Measurements from ENCODE around the gene CGB7.
"Not testable (repeated sequence)": the region's sequence is repeated elsewhere in the genome, so short reads cannot be mapped to it uniquely, and the experiment has no call there.

CGB7 gene

GRCh38 chr19:49031642-49032301 lies 25.8 kb downstream of the CGB7 start, which contains the start of gene CGB2:
TSS of gene CGB2 (plus strand) at chr19:49031890. CDS start at chr19:49032096, 206 bp downstream.
- H3K4me3 ChIP-seq (replicated peaks; ENCODE audit: low read depth, low read length); DNase-seq (ENCODE audit: low read depth): not testable (repeated sequence)
- TF ChIP-seq, protein P1, sequence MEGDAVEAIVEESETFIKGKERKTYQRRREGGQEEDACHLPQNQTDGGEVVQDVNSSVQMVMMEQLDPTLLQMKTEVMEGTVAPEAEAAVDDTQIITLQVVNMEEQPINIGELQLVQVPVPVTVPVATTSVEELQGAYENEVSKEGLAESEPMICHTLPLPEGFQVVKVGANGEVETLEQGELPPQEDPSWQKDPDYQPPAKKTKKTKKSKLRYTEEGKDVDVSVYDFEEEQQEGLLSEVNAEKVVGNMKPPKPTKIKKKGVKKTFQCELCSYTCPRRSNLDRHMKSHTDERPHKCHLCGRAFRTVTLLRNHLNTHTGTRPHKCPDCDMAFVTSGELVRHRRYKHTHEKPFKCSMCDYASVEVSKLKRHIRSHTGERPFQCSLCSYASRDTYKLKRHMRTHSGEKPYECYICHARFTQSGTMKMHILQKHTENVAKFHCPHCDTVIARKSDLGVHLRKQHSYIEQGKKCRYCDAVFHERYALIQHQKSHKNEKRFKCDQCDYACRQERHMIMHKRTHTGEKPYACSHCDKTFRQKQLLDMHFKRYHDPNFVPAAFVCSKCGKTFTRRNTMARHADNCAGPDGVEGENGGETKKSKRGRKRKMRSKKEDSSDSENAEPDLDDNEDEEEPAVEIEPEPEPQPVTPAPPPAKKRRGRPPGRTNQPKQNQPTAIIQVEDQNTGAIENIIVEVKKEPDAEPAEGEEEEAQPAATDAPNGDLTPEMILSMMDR (IDR thresholded peaks at IDR 0.05; ENCODE audit: low read length, missing control alignments): peak; percentile 20

DNA sequence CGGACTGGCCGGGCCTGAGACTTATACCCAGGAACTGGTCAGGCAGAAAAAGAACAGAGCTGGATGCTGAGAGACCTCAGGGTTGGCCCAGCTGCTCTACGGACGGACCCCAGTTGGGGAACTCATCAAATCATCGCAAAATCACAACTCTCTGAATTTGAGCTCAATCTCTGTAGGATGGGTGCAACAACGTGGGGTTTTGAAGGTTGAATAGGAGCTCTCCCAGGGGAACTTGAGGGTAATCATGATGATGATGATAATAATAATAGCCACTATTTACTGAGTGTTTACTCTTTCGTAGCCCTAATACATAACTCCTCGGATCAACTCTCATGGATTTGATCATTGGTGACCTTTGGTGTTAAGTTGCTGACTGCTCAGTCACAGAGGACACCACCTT lies 27.2 kb downstream of the CGB7 start:
- not testable (repeated sequence) for DNase-seq (ENCODE audit: low read depth); H3K4me3 ChIP-seq (replicated peaks; ENCODE audit: low read depth, low read length)

- DNase-seq (ENCODE audit: low read depth); H3K4me3 ChIP-seq (replicated peaks; ENCODE audit: low read depth, low read length): not testable (repeated sequence)
These were observed 27.8 kb downstream of the CGB7 start for GRCh38 chr19:49029749-49030148.

- H3K4me3 ChIP-seq (replicated peaks; ENCODE audit: low read depth, low read length); DNase-seq (ENCODE audit: low read depth): not testable (repeated sequence)
These were observed 28.9 kb downstream of the CGB7 start for GRCh38 chr19:49028686-49029085.

DNA sequence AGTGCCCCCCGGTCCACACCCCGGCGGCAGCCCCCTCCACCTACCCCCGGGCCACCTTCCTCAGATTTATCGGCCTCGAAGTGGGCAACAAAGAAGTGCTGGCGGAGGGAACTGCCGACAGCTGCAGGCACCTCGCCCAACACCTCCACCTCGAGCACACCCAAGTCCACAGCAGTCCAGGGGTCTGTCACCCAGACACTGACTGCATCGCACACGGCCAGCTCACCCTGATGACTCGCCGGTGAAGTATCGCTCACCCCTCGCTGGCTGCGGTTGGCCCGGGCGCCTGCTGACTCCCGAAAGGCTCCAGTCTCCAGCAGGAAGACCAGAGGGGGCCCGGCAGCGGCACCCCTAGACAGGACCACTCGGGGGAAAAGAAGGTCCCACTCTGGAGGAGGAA lies 31.9 kb downstream of the CGB7 start:
- not testable (repeated sequence) for H3K4me3 ChIP-seq (replicated peaks; ENCODE audit: low read depth, low read length); DNase-seq (ENCODE audit: low read depth)

DNA sequence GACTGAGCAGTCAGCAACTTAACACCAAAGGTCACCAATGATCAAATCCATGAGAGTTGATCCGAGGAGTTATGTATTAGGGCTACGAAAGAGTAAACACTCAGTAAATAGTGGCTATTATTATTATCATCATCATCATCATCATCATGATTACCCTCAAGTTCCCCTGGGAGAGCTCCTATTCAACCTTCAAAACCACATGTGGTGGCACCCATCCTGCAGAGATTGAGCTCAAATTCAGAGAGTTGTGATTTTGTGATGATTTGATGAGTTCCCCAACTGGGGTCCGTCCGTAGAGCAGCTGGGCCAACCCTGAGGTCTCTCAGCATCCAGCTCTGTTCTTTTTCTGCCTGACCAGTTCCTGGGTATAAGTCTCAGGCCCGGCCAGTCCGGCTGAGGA lies 32.5 kb downstream of the CGB7 start:
- DNase-seq (ENCODE audit: low read depth); H3K4me3 ChIP-seq (replicated peaks; ENCODE audit: low read depth, low read length): not testable (repeated sequence)

DNA sequence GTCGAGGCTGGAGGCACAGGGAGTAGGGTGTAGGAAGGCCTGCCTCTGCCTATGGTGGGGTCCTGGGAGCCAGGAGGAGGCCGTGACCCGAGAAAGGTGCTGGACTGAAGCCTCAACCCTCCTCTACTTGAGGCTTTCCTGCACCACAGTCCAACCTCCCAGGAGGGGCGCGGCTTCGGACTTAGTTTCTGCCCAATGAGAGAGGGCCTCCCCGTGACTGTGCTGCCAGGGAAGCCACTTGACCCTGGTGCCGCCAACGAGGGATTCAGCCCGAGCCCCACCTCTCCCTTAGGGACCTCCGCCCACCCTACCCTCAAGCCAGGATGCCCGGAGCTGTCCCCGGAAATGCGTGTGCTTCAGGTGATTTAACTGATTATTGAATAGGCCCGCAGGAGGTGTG lies 33.3 kb downstream of the CGB7 start, which contains the start of gene CGB3:
Gene CGB3 (minus strand): TSS at position 101 of the 400 bp plus-strand sequence. CDS start 362 bp downstream, outside the sequence.
- not testable (repeated sequence) for H3K4me3 ChIP-seq (replicated peaks; ENCODE audit: low read depth, low read length); DNase-seq (ENCODE audit: low read depth)

GRCh38 chr19:49022116-49022515 lies 35.4 kb downstream of the CGB7 start:
- no peak overlapping the region for H3K4me3 ChIP-seq (replicated peaks; ENCODE audit: low read depth, low read length)
- TF ChIP-seq, protein P1 (IDR thresholded peaks at IDR 0.05; ENCODE audit: low read length, missing control alignments): no peak
- DNase-seq (ENCODE audit: low read depth): no peak

- TF ChIP-seq, protein P1 (IDR thresholded peaks at IDR 0.05; ENCODE audit: low read length, missing control alignments): no peak
- no peak for DNase-seq (ENCODE audit: low read depth)
- H3K4me3 ChIP-seq (replicated peaks; ENCODE audit: low read depth, low read length): no peak overlapping the region
These were observed 36.3 kb downstream of the CGB7 start for GRCh38 chr19:49020931-49021895.

DNA sequence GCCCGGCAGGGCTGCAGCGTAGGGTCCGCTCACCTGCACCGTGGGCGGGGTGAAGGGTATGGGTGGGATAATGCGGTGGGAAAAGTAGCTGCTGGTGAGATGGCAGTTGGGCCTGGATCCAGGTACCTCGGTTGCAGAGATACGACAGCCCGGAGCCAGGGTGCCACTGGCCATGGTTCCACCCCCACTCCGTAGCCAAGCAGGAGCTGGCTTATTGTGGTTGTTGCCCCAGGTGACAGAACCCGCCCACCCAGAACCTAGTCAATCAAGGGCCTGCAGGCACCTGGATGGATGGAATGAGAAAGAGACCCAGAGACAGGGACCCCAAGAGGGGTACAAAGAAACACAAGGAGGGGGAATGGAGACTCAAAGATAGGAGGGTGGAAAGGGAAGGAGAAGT lies 37.2 kb downstream of the CGB7 start:
- TF ChIP-seq, protein P1 (IDR thresholded peaks at IDR 0.05; ENCODE audit: low read length, missing control alignments): no peak
- no peak overlapping the region for H3K4me3 ChIP-seq (replicated peaks; ENCODE audit: low read depth, low read length)
- no peak for DNase-seq (ENCODE audit: low read depth)
